ENCODE results near the gene MAST3. TPM values are rescaled to one million over a fixed set of nuclear protein-coding genes. Genes with fewer than 3 reads are reported as not detected.

Gene MAST3
- total RNA-seq, 2 experiments from 2014 or later, result 14.8 to 31.4 TPM

- Histone ChIP-seq H3K36me3 (ENCODE audit: insufficient read depth, low read length) (peaks cover 3% of the 10 kb centered on the region; the same call in 1 of the 2 replicates), H3K4me1 (ENCODE audit: insufficient read depth, low read length, poor library complexity, severe bottlenecking) (peaks cover 80% of the 10 kb centered on the region), H4K20me1 (ENCODE audit: insufficient read depth, low read length) (no peaks in the 10 kb centered on the region), H3K27ac (ENCODE audit: low read depth, low read length, poor library complexity, severe bottlenecking) (peak overlapping the region; percentile 45), H3K4me2 (ENCODE audit: low read length) (peak overlapping the region; percentile 27; the same call in 1 of the 2 replicates), H3K9me2 (ENCODE audit: insufficient read depth, low read length) (no peaks in the 10 kb centered on the region), H2AFZ (ENCODE audit: low read length) (peak overlapping the region; percentile 58; the same call in 1 of the 2 replicates), H3K79me2 (ENCODE audit: insufficient read depth, low read depth, low read length) (peaks cover 31% of the 10 kb centered on the region; the same call in 1 of the 2 replicates), H3K9me3 (ENCODE audit: low read length) (no peaks in the 10 kb centered on the region), H3K4me3 (ENCODE audit: low read depth, low read length, poor library complexity, severe bottlenecking) (no peak overlapping the region)
- TF ChIP-seq CTCF (conservative IDR thresholded peaks at IDR 0.05; ENCODE audit: low read length) (no peak), EZH2phosphoT487 (IDR thresholded peaks at IDR 0.05; ENCODE audit: borderline replicate concordance, low read depth, low read length) (no peak)
- POLR2A ChIA-PET, result interaction anchor here (1.6 kb wide), 1 partner anchor 58 kb away, joined by 3 read pairs; no protein-coding TSS in a partner anchor
- intact Hi-C loops (cut with micrococcal nuclease; ENCODE audit: unreplicated experiment), result loop anchor here (10.0 kb wide), 1 partner anchor 149 kb away; no protein-coding TSS in a partner anchor
- BruUV-seq (replicated peaks), result no TSS peak
- DNase-seq (ENCODE audit: low spot score), result peak; percentile 70
- CTCF ChIA-PET (ENCODE audit: unreplicated experiment), result no interaction called here
Observed at GRCh38 chr19:18093439-18094161, 4.0 kb upstream of the MAST3 start.

GRCh38 chr19:18096258-18096657 is 1.3 kb upstream of the MAST3 start:
- H3K9me2 ChIP-seq (ENCODE audit: insufficient read depth, low read length), result no peaks in the 10 kb centered on the region
- ChIA-PET CTCF (ENCODE audit: unreplicated experiment) (no interaction called here), POLR2A (no interaction called here)
- no peak overlapping the region for H3K4me3 ChIP-seq (ENCODE audit: low read depth, low read length, poor library complexity, severe bottlenecking)
- H3K4me2 ChIP-seq (ENCODE audit: low read length), result peak overlapping the region; percentile 2; the same call in 1 of the 2 replicates
- intact Hi-C loops (cut with micrococcal nuclease; ENCODE audit: unreplicated experiment), result loop anchor here (5.0 to 10.0 kb wide), 2 partner anchors 151 to 344 kb away; partner anchors contain the start of gene FCHO1
- no peak overlapping the region for H2AFZ ChIP-seq (ENCODE audit: low read length)
- H3K36me3 ChIP-seq (ENCODE audit: insufficient read depth, low read length), result peaks cover 8% of the 10 kb centered on the region
- H3K27ac ChIP-seq (ENCODE audit: low read depth, low read length, poor library complexity, severe bottlenecking), result no peak overlapping the region
- TF ChIP-seq CTCF (conservative IDR thresholded peaks at IDR 0.05; ENCODE audit: low read length) (no peak), EZH2phosphoT487 (IDR thresholded peaks at IDR 0.05; ENCODE audit: borderline replicate concordance, low read depth, low read length) (no peak)
- no peaks in the 10 kb centered on the region for H4K20me1 ChIP-seq (ENCODE audit: insufficient read depth, low read length)
- BruUV-seq (replicated peaks), result no TSS peak
- H3K4me1 ChIP-seq (ENCODE audit: insufficient read depth, low read length, poor library complexity, severe bottlenecking), result peaks cover 72% of the 10 kb centered on the region
- peaks cover 52% of the 10 kb centered on the region; the same call in 1 of the 2 replicates for H3K79me2 ChIP-seq (ENCODE audit: insufficient read depth, low read depth, low read length)
- DNase-seq (ENCODE audit: low spot score), result no peak
- no peaks in the 10 kb centered on the region for H3K9me3 ChIP-seq (ENCODE audit: low read length)
